Limb (tissue), 2 donors: ENCODE measurements around the gene NBL1.
"Not testable (repeated sequence)": the region's sequence is repeated elsewhere in the genome, so short reads cannot be mapped to it uniquely, and the experiment has no call there.

Experiments used
- DNase-seq, 2 donors: peaks; one replicate each; pipeline ENCODE4 v3.0.0-alpha.2; 2016; ENCODE audit errors: extremely low spot score in 2 of 2

NBL1 gene

DNA sequence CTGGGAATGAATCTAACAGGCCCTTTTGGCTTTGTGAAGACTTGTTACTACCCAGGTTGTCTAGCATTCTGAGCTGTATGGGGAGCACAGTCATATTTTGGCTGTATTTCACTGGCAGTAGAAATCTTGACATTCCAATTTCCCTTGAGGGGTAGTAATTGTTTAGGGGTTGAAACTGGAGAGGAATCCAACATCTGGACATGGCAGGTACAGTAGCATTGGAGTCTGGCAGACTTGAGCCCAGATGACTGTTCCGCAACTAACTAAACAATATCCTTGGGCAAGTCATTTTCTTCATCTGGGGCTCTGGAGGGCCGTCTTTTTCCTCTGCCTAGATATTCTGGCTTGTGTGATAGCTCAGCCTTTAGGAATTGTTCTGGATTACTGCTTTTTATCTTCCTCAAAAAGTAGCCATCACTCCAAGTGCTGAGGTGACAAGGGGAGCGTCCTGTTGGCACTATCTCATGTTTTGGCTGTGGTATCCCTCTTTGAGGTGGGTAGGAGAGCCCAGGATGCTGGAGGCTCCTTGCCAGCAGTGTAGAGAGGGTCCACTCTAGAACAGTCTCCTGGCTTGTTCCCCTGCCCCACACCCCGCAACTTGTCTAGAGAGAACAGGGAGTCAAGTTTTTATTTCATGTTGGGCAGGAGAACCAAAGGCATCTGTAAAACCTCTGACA is 22.7 kb upstream of the NBL1 start:
- no peak for DNase-seq

DNA sequence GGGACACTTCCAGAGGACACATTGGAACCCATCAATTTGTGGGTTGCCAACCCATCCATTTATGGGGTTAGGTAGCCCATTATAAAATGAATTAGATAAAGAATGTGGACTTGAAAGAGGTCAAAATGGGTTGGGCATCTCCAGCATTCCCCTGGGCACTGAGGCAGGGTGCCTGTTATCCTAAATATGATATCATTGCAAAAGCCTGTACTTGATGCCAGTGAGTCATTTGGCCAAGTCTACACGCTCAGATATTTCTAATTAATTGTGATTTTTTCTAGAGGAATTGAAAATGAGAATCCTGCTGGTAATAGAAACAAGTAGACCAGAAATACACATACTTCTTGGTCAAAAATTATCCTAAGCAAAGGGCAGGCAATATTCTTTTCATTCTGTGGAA is 21.9 kb upstream of the NBL1 start:
- no peak for DNase-seq

DNA sequence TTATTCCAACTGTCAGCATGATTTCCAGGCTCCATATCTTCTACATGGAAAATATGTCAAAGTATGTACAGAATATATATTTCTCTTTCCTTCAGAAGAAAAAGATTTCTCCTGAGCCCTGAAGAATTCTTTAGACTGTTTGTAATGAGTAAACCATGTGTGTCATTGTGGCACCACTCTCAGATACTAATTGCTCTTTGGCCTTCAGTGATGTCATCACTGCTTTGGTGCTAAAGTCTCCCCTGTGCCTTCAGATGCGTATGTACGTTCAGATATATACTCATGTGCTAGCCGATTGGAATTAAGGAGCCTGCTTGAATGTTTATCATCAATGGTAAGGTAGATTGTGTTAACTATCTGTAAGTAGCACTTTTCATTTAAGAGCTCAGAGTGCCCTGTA is 20.6 kb upstream of the NBL1 start:
- no peak for DNase-seq

DNA sequence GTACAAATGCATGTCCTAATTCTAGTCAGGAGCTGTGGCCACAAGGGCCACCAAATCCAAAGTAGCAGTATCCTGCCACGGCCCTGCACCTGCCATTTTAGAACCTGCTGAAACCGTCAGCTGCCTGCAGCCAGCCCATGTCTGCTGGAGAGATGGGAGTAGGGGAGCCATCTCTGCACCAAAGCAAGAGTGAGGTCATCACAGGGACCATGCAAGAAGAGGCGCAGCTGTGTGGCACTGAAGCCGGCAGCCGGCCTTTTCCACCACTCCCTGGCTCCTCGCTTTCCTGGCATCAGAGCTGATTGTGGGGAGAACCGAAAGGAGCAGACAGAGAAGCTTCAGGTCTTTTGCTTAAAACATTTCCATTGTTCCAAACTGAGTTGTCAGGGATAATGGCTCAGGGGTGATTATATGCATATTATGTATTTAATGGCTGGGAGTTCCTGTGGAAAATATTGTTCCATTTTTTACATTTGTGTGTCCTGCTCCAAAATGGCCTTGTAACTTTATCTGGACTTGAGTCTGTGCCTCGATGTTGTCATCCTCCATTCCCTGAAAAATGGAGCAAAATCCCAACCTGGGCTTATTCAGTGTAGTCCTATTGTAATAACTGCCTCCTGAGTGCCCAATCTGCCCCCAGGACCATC is 18.7 kb upstream of the NBL1 start:
- no peak for DNase-seq

DNA sequence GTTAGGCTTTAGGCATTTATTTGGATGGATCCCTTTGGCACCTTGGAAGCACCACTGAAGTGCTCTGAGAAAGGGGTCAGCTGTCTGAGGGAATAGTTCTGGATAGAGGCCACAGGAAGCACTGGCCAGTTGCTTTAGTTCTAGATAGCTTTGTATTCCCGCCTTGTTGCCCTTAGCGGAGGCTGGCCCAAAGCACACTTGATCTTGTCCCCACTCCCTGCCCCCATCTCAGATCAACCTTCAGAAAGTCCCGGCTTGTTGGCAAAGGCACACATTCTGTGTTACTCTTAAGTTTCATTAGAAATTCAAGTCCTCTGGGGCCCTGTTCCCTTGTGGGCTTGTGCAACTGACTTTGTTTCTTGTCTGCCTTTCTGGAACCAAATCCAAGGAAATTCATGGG is 15.2 kb upstream of the NBL1 start:
- no peak for DNase-seq

DNA sequence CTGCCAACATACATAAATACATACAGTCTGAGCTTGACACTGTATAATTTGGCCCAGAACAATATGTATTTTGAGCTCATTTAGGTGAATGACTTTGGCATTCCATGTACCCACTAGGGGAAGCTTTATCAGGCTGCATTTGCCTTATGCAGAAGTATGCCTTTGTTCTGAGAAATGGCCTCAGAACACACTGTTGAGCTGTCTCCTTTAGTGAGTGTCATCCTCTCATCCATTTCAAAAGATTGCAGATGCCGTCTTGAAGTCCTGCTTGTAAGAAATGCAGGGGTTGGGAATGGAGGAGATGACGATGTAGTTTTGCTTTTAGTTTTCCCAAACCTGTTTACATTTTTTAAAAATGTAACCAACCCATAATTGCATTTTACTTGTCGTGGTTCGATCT is 14.8 kb upstream of the NBL1 start:
- no peak for DNase-seq

DNA sequence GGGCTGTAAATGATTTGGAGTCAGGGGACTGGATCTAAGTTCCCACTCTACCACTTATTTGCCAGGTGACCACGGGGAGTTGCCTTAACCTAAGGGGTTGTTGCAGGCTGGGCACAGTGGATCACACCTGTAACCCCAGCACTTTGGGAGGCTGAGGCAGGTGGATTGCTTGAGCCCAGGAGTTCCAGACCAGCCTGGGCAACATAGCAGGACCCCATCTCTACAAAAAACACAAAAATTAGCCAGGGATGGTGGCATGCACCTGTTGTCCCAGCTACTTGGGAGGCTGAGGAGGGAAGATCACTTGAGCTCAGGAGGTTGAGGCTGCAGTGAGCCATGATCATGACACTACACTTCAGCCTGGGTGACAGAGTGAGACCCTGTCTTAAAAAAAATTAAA is 13.9 kb upstream of the NBL1 start:
- not testable (repeated sequence) for DNase-seq

DNA sequence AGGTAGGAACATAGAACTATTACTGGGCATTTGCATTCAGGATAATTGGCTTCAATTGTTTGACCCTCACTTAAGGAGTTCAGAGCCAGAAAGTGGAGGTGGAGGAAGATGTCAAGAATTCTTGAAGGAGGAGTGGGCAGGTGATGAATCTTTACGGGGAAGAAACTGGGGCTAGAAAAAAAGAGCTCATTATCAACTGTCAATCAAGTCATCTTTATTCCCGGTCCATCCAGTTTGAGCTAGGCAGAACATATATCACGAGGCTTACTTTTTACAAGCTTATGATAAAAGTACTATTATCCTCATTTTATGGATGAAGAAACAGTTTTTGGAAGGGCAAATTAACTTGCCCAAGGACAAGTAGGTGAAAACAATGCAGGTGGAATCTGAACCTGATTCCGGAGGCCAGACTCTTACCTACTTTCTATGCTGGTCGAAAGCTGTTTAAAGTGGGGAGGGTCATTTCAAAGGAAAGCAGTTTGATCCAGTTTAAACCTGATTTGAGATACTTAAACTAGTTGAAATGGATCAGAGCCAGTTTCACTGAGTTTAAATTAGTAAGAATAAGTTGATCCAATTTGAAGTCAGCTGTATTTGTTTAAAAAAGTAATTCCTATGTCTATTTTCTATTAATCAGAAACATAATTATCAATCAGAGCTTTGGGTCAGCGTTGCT is 13.3 kb upstream of the NBL1 start:
- DNase-seq, result no peak

DNA sequence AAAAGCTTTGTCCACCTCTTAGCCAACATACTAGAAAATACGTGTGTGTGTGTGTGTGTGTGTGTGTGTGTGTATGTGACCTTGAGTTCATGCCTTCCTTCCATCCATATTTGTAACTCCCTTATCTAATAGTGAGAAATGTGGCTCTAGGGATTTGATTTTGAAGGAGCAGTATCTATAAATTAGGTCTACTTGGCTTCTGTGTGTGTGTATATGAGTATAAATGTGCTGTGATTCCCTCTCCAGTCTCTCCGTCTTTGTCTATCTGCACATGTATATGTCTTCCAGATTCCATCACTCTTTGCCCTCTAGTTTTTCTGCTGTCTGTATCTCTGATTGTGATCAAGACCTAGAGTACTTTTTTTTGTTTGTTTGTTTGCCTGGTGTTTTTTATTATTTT is 11.9 kb upstream of the NBL1 start:
- no peak for DNase-seq

DNA sequence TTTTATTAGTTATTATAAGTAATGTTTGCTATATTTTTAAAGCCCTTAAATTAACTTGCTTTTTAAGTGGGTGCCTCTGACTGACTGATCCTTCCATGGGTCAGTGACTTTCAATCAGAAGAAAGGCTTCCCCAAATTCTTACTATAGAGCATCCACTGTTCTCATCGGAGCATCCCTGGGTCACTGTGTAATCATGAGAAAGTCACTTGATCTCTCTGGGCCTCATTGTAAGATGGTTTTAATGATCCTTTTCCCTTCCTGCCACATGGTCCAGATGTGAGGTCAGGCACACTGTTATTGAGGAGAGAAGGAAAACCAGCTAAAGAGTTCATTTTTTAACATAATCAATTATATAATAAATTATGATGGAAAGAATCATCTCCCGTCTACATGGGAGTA is 11.0 kb upstream of the NBL1 start:
- no peak for DNase-seq

DNA sequence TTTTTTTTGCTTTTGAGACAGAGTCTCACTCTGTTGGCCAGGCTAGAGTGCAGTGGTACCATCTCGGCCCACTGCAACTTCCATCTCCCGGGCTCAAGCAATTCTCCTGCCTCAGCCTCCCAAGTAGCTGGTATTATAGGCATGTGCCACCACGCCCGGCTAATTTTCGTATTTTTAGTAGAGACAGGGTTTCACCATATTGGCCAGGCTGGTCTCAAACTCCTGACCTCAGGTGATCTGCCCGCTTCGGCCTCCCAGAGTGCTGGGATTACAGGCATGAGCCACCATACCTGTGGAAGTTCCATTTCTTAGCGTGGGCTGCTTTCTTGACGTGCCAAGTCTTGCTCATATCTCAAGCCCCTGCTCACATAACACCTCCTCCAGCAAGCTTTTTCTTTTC is 9.0 kb upstream of the NBL1 start:
- not testable (repeated sequence) for DNase-seq

DNA sequence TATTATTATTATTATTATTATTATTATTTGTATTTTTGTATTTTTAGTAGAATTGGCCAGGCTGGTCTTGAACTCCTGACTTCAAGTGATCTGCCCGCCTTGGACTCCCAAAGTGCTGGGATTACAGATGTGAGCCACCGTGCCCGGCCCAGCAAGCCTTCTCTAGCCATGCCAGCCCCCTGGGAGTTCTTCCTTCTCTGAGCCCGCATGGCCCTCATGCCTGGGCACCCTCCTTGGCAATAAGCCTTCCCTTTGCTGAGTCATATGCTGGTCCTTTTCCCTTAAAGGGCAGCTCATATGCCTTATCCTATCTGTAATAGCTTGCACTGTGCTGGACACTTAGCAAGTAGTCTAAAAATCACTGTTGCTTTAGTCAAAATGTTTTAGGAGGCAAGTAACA is 8.5 kb upstream of the NBL1 start:
- no peak for DNase-seq

DNA sequence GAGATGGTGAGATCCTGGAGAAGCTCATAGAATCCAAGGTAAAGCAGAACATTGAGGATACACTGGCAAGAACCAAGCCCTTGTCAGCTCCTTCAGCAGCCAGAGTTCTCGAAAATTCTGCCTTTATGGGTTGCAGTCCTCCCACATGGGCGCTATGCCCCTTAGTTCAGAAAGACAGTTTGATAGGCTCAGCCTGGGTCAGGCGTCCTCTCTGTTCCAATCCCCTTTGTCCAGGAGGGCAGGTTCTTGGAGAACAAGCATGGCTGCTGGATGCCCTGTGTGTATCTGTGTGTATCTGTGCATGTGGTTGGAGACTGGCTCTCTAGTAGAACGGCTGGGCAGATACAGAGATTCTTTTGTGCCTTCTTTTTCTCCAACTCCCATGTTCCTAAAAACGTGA is 8.0 kb upstream of the NBL1 start:
- no peak for DNase-seq

DNA sequence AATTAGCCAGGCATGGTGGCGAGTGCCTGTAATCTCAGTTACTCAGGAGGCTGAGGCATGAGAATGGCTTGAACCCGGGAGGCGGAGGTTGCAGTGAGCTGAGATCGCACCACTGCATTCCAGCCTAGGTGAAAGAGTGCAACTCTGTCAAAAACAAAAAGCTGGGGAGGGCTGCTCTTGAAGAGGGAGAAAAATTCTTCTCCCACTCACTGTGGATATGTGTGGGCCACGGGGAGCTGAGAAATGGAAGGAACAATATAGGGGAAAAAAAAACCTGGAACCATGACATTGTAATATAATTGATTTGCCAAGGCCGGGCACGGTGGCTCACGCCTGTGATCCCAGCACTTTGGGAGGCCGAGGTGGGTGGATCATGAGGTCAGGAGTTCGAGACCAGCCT is 7.4 kb upstream of the NBL1 start:
- DNase-seq, result not testable (repeated sequence)

DNA sequence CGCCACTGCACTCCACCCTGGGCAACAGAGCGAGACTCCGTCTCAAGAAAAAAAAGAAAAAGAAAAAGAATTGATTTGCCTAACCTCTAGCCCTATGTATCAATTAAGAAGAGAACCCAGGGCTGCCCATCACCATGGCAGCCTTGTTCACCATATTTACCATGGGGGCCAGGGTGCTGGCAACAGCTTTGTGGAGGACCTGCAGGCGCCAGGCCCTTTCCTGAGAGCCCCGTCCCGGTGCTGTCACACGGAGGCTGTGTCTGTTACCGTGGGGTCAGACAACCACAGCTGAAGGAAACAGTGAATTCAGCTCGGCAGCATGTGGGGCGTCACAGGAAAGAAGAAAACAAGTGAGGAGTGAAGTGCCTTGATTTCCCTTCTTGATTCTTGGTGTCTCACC is 6.5 kb upstream of the NBL1 start:
- no peak for DNase-seq

DNA sequence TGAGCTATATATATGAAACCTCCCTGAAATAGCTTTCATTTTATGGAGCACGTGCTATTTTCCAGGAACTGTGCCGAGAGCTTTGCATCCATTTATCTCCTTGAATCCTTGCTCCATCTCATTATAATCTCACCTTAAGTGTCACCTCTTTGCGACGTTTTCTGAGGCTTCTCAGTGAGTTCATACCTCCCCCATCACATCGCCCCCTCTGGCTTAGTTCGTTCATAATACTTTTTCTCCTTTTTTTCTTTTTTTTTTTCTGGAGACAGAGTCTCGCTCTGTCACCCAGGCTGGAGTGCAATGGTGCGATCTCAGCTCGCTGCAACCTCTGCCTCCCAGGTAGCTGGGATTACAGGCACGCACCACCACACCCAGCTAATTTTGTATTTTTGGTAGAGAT is 4.9 kb upstream of the NBL1 start:
- DNase-seq, result not testable (repeated sequence)

DNA sequence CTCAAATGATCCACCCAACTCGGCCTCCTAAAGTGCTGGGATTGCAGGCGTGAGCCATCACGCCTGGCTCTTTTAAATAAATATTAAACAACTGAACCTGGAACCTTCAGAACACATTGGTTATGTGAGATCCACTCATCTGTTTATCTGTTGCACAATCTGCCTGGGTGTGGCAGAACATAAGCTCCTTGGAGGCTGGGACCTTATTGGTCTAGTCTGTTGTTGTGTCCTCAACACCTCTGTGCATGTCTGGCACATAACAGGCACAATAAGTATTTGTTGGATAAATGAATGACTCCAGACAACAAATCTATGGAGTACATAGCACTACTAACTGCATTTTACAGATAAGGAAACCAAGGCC is 4.1 kb upstream of the NBL1 start:
- DNase-seq, result no peak

DNA sequence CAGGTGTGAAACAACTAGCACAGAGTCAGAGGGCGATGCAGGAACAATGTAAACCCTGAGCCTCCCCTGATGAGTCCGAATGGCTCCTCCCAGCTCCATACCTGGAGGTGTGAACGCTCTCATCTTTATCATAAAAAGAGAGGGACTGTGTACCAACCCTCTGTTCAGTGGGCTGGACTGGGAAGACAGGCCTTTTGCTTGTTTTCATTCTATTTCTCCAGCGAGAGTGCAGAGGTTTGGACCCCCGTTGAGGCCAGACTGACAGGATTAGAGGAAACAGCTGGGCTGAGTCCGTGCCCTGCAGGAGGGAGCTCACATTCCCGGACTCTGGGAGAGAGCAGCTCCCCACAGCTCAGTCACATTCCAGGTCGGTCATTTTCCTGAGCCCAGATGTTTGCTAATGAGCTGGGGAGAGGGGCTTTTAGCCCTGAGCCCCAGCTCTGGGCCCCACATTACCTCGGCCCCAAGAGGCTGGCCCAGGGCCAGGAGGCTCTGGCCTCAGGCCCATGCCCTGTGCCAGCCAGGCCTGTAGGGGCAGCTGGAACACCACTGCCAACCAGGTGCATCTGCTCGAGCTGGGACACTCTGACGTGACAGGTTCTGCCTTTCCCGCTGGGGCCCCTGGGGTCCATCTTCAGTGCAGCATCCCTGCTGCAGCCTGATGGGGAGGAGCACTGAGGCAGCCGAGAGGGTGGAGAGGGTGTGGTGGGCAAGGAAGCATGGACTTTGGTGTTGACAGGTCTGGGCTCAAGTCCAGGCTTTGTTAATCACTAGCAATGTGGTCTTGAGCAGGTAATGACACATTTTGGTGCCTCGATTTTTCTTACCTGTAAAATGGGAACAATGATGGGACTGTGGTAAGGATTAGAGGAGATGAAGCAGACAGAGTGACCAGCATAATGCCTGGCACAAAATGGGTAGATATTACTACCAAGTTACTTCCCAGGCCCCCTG is 3.5 kb upstream of the NBL1 start:
- peak in 1 of 2 donors; percentile 69 for DNase-seq

DNA sequence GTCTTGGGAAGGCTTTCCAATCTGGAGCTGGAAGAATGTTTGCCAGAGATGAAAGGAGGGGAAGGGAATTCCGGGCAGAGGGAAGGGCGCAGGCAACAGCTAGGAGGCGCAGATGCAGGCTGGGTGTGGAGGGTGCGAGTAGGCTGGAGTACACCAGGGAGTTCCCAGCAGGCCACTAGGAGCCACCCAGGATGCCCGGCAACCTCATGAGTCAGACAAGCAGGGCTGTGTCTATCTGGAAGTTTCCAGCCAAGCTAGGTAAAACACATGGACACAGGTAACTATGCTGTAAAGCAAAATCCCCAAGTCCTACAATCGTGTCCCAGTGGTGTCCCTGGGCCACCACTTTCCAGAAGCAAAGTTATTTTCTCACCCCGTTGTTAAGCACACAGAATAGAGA is 990 bp upstream of the NBL1 start:
- DNase-seq, result no peak

DNA sequence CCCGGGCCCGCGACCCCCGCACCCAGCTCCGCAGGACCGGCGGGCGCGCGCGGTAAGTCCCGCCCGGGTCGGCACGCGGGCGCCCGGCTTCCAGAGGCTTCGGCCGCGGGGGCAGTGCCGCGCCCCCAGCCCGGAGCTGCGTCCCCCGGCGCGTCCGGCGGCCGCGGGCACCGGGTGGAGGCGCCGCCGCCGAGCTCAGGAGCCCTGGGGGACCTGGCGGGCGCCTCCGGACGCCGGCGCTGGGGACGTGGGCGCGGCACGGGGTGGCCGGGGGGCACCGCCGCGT is 227 bp downstream of the NBL1 start:
- DNase-seq, result no peak

DNA sequence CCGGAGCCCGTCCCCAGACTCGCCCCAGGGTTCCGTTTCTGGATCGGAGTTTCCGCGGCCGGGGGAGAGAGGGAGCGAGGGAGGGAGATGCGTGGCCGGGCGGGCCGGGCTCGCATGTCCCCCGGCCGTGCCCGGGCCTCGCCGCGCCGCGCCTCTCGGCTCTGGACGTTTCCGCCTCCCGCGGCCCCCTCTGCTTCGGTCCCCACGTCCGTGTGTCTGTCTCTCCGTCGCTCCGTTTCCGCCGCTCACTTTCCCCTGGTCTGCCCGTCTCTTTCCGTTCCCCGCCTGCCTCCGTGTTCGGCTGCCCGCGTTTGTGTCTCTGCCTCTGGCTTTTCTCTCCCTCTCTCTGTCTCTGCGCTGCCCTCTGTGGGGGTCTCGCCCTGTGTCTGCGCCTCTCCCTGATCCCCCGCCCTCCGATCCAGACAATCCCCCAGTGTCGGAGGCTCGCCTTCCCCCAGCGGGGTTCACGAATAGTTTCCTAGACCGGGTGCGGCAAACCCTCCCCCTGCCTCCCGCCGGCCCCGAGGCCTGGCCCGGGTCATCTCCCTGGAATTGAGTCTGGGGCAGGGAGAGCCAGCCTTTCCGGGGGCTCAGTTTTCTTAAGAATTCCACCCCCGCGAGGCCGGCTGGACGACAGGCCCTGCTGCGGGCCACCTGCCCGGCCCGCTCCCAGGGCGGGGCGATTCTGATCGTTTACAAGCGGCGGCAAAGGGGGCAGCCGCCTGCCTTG is 735 bp downstream of the NBL1 start:
- DNase-seq, result peak in 1 of 2 donors; percentile 67
